ENCODE measurements around the gene DYNLRB1. TPM values are rescaled to one million over a fixed set of nuclear protein-coding genes. Genes with fewer than 3 reads are reported as not detected.

Gene DYNLRB1
- 161 TPM for total RNA-seq
- long read RNA-seq, transcript DYNLRB1-202 (4 exons, 675 nt): major isoform, 40 of 49 reads
- long read RNA-seq, partial matches to known transcripts: 4 of 49 reads
- long read RNA-seq, other reads (novel, unspliced or antisense): 5 of 49 reads

DNA sequence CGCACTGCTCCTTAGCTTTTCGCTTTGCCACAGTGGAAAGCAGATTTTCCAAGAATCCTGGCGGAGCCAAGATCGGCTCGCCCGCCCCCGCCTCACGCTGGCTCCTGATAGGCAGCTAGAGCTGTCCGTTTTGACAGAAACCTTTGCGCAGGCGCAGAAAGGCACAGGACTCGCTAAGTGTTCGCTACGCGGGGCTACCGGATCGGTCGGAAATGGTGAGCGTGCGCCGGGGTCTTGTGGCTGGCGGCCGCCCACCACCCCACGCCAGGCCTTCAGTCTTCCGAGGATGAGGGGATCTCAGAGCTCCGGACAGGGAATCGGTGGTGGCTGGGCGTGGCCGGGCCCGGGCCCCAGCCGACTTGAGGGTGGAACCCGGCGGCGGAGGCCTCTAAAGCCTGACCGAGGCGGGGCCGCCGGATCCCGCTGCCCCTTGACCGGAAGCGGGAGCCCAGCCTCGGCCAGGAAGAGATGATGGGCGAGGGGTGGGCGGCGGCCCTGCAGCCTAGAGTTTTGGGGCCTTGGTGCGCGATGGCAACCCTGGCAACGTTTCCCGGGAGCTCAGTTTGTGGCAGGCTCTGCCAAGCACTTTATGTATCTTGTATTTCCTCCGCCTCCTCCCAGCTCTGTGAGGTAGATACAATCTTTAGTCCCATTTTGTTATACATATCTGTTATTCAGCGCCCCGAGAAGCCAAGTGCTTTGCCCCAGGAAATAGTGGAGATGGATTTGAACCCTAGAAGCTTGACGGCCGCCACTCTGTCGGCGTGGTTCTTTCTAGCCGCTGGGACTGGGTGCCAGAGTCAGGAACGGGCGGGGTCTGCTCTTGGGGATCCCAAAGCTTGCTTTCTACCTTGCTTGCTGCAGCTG lies at the start of gene DYNLRB1:
TSS of gene DYNLRB1 (plus strand) at position 176 of the 867 bp plus-strand sequence. CDS start at position 213, 37 bp downstream.
- Histone ChIP-seq H3K27ac (peak within 1 kb of the TSS; percentile 95), H3K4me1 (peaks cover 49% of the 10 kb centered on the region)

DNA sequence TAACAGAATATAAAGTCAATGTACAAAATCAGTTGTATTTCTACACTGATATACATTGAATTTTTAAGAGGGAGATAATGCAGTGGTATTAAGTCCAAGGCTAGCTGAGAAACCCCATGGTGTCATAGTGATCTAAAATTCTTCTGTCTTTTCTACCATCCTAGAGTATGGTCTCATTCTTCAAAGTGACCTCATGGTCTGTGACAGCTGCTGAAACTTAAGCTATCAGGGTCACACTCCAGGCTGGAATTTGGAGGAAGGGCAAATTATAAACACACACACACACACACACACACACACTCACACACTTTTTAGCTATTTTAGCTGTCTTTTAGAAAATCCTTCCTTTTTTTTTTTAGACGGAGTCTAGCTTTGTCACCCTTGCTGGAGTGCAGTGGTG lies 47.3 kb upstream of the DYNLRB1 start:
- H3K27ac ChIP-seq: no peak overlapping the region
- no peaks in the 10 kb centered on the region for H3K9me3 ChIP-seq
- H3K27me3 ChIP-seq (ENCODE audit: low read depth): no peaks in the 10 kb centered on the region
- H3K36me3 ChIP-seq: peaks cover 71% of the 10 kb centered on the region
- H3K4me1 ChIP-seq: peaks cover 12% of the 10 kb centered on the region
- no peak for DNase-seq
- no peak for ATAC-seq
- TF ChIP-seq, protein P1, sequence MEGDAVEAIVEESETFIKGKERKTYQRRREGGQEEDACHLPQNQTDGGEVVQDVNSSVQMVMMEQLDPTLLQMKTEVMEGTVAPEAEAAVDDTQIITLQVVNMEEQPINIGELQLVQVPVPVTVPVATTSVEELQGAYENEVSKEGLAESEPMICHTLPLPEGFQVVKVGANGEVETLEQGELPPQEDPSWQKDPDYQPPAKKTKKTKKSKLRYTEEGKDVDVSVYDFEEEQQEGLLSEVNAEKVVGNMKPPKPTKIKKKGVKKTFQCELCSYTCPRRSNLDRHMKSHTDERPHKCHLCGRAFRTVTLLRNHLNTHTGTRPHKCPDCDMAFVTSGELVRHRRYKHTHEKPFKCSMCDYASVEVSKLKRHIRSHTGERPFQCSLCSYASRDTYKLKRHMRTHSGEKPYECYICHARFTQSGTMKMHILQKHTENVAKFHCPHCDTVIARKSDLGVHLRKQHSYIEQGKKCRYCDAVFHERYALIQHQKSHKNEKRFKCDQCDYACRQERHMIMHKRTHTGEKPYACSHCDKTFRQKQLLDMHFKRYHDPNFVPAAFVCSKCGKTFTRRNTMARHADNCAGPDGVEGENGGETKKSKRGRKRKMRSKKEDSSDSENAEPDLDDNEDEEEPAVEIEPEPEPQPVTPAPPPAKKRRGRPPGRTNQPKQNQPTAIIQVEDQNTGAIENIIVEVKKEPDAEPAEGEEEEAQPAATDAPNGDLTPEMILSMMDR (IDR thresholded peaks at IDR 0.05): no peak
- H3K4me3 ChIP-seq: no peak overlapping the region
- intact Hi-C loops (cut with DNase I): no loop called here

More for the DNA sequence above, at the start of gene DYNLRB1:
- H3K27me3 ChIP-seq (ENCODE audit: low read depth): no peaks in the 10 kb centered on the region
- peak; percentile 96 to 97 for ATAC-seq
- DNase-seq: peak; percentile 98
- TF ChIP-seq, protein P1 (IDR thresholded peaks at IDR 0.05): no peak
- peak within 1 kb of the TSS; percentile 71 for H3K4me3 ChIP-seq
- H3K9me3 ChIP-seq: no peaks in the 10 kb centered on the region
- peaks cover 25% of the 10 kb centered on the region for H3K36me3 ChIP-seq
- intact Hi-C loops (cut with DNase I): no loop called here

DNA sequence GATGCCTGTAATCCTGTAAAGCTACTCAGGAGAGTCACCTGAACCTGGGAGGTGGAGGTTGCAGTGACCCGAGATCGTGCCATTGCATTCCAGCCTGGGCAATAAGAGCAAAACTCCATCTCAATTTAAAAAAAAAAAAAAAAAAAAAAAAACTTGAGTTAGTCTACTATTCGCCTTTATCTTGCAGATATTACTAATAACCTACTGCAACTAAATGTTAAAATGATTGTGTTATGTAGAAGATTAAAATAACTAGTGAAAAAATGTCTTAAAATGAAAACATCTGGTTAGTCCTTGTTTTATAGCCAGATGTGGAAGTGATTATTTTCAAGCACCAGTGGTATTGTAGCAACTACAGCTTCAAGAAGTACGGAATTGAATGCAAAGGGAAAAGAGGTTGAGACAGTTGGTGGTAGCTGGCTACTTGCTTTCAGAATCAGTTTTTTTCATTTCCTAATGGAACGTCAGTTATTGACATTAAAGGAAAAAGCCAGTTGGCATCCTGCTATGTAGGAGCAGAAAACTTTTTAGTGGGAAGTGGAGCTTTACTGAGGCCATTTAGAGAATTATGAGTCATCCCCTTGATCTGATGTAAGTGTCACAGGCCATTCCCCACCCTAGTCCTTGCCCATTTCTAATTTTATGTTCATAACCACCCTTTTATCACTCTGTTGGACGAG lies 43.8 kb upstream of the DYNLRB1 start:
- no peak for DNase-seq
- Histone ChIP-seq H3K36me3 (peaks cover 51% of the 10 kb centered on the region), H3K27ac (no peak overlapping the region), H3K4me3 (no peak overlapping the region), H3K27me3 (ENCODE audit: low read depth) (no peaks in the 10 kb centered on the region), H3K4me1 (peaks cover 12% of the 10 kb centered on the region), H3K9me3 (no peaks in the 10 kb centered on the region)
- TF ChIP-seq, protein P1 (IDR thresholded peaks at IDR 0.05): no peak
- intact Hi-C loops (cut with DNase I): loop anchor here (10.0 kb wide), 1 partner anchor 158 kb away; no protein-coding TSS in a partner anchor
- ATAC-seq: peak; percentile 49 to 60

GRCh38 chr20:34473262-34473883 lies 42.8 kb upstream of the DYNLRB1 start:
- H3K27me3 ChIP-seq (ENCODE audit: low read depth): no peaks in the 10 kb centered on the region

More at GRCh38 chr20:34473262-34473883, 42.8 kb upstream of the DYNLRB1 start:
- ATAC-seq: peak in 1 of 2 donors; percentile 63
- H3K36me3 ChIP-seq: peaks cover 52% of the 10 kb centered on the region
- peaks cover 12% of the 10 kb centered on the region for H3K4me1 ChIP-seq
- H3K9me3 ChIP-seq: no peaks in the 10 kb centered on the region
- TF ChIP-seq, protein P1 (IDR thresholded peaks at IDR 0.05): peak; percentile 20
- DNase-seq: no peak
- no peak overlapping the region for H3K4me3 ChIP-seq
- no peak overlapping the region for H3K27ac ChIP-seq
- intact Hi-C loops (cut with DNase I): loop anchor here (10.0 kb wide), 1 partner anchor 159 kb away; no protein-coding TSS in a partner anchor
